Femur (tissue), 1 donor: Measurements from ENCODE around the gene GLO1.

Experiments used
- DNase-seq: peaks from one replicate; pipeline ENCODE4 v3.0.0-alpha.2; 2017

The GLO1 gene

DNA sequence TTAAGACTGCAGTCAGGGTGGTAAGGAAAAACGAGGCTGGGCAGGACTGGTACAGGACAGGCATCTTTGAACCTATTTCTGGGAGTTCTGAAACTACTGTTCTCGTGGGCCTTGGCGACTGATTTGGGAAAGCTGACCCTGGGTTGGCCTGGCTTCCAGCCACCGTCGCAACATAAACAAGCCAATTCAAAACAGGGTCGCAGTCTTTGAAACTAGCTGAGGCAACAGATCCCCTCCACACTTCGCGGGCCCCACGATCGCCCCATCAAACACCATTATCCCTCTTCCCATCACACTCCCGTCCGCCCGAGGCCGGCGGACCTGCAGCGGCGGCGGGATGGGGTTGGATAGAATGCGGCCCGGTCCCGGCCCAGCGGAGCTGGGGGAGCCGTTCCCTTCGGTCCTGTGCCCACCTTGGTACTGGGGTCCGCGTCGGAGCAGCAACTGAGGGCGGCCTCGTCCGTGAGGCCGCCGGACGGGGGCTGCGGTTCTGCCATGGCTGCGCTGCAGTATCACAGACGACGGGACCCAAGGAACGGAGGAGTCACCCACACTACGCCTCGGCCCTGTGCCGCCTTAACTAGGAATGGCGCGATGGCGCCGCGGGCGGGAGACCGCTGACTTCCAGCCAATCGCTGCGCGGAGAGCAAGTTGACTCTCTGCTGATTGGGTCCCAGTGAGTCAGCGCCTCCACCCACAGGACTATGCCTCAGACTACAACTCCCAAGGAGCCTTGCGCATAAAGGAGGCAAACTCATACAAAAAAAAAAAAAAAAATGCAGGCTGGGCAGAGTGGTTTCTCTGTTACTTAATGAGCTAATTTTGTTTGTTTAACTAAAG lies at the start of gene GLO1:
Gene GLO1 (minus strand): TSS at position 588 of the 840 bp plus-strand sequence. CDS start 91 bp downstream, at position 497.
- peak; percentile 99 for DNase-seq

- DNase-seq: no peak
These were observed 48.1 kb upstream of the GLO1 start for GRCh38 chr6:38750968-38751615.

- no peak for DNase-seq
These were observed 46.5 kb upstream of the GLO1 start for GRCh38 chr6:38749473-38749872.

- DNase-seq: no peak
These were observed 36.6 kb upstream of the GLO1 start for GRCh38 chr6:38739532-38739931.

GRCh38 chr6:38738261-38738660 lies 35.3 kb upstream of the GLO1 start:
- no peak for DNase-seq

- no peak for DNase-seq
These were observed 34.0 kb upstream of the GLO1 start for GRCh38 chr6:38736951-38737350.

DNA sequence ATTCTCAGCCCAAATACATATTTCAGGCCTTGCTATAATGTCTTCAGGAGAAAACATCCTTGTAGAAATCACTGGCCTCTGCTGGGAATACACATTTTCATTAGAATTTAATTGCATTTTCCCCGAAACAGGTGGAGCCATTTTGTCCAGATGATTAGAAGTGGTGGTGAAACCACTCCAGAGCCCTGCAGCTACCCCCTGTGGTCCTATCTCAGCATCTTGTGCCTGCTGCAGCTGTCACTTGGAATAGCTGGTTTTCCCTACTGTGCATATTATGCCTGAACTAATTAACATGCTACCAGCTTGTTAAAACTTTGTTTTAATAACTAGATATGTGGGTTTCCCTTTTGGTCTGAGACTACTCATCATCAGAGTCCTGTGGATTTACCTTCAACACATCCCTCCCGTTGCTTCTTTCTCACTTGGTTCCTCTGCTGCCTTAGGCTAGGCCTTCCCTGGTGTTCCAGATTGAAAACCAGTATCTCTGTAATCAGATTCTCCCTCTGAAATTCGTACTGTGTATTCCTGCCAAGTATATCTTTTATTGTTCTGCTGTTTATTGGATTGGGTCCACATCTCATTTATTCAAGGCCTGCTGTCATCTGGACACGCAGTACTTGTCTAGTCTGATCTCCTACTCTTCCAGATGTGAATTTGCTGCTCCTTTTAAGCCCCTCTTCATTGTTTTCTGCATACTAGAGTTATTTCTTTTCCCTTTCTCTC lies 27.4 kb upstream of the GLO1 start:
- DNase-seq: no peak

DNA sequence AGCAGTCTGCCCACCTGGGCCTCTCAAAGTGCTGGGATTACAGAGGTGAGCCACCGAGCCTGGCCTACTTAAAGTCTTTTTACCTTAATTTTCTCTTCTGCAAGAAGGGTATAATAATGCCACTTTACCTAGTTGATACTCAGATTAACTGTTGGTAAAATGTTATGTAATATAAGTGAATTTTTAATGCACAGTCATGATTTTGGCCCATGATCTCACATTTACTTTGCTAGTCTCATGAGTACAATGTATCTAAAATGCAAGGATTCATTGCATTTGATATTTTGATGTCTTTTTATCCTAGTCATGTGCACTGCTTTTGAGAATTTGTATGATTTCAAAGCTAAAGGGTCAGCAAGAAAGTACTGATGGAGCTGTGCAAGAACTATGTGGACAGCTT lies 25.3 kb upstream of the GLO1 start:
- DNase-seq: no peak

GRCh38 chr6:38725414-38726183 lies 22.7 kb upstream of the GLO1 start:
- no peak for DNase-seq

GRCh38 chr6:38724343-38724742 lies 21.4 kb upstream of the GLO1 start:
- no peak for DNase-seq

GRCh38 chr6:38723783-38724182 lies 20.8 kb upstream of the GLO1 start:
- no peak for DNase-seq

DNA sequence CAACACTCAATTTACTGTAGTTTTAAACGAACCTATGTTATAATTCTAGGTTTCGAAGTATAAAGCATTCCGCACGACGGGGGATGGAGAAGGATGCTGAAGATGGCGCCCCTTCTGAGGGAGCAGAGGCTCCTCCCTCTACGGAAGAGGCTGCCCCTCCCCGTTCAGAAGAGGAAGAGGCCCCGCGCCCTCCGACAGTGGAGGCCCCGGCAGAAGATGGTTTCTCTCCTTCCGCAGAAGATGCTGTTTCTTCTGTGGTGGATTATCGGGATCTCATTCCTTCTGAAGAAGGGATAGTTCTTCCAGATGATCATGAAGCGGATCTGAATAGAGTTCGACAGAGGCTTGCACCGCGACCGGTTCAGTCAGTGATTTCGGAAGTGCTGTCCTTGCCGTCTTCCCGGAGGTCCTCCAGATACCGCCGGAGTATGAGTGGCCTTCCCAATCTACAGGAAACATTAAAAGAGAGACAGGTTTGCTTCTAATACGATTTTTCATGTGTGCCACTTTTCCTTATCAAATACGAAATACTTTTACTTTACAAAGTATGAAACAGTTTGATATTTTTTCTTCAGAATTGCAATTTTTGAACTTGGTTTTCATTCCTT lies 19.9 kb upstream of the GLO1 start:
- no peak for DNase-seq

- no peak for DNase-seq
These were observed 19.1 kb upstream of the GLO1 start for GRCh38 chr6:38722038-38722437.

DNA sequence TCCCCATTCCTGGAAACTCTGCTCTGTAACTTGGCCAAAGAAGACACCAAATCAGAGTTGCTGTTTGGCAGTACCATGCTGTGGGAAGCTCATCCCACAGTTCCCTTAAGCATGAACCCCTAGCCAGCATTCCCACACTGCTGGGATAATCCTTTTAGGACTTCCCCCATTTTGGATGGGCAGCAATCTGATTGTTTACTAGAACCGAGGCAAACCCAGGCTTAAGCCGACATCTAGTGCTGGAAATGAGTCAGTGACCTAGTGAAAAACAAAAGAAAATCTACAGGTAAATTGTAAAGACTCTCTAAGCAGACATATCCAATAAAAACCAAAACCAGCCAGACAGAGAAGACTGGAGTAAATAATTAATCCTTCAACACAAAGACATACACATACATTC lies 17.4 kb upstream of the GLO1 start:
- DNase-seq: no peak

GRCh38 chr6:38719358-38719757 lies 16.4 kb upstream of the GLO1 start:
- no peak for DNase-seq

GRCh38 chr6:38716825-38717224 lies 13.9 kb upstream of the GLO1 start:
- DNase-seq: no peak

GRCh38 chr6:38715016-38715689 lies 12.2 kb upstream of the GLO1 start, which contains the start of gene DNAH8:
TSS of gene DNAH8 (plus strand) at chr6:38715311. CDS start at chr6:38722810, 7,499 bp downstream.
- no peak for DNase-seq

DNA sequence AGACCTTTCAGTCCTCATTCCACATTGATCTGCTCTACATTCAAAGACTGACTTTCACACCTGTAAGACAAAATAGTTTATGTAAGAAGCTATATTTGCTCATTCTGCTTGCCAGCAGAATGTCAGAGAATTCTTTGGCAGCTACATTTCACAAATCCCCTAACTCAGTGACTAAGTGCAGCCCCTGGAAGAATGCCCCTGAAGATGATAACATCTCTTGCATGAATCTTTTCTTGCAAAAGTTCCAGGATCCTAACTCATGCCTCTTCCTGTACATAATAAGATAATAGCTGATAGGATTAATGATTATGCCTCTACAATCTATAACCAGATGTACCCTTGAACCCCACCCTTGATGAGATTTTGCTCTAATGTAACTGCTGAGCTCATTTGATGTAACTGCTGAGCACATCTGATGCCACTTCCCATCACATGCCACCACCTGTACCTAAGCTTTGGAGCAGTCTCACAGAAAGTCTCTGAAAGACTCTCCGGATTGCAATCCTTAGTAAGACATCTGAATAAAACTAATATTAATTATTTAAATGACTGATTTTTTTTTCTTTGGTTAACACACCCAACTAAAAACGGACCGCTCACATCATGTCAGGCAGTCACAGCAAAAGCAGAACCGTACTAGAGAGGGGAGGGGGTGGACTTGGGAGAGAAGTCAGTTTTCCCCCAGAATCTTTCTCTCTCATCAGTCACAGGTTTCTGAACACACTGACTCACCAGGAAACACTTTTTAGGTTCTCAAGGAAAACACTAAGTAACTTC lies 11.5 kb upstream of the GLO1 start:
- DNase-seq: no peak

DNA sequence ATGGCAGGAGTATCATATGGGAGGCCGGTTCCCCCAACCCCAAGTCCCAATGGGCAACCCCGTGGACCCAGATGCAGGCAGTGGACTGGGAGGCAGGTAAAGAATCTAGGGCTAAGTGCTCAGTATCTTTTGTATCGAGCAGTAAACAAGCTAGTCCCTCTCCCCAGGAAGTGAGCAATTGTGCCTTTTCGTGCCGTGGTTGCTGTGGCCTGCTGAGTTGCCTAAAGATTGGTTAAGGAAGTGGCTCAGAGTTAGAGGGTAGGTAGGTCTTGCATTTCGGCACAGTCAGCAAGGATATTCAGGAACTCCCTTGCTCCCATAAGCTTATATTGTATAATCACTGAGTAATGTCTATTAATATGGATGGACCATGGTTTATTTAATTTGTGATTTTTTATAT lies 10.9 kb upstream of the GLO1 start:
- DNase-seq: no peak

DNA sequence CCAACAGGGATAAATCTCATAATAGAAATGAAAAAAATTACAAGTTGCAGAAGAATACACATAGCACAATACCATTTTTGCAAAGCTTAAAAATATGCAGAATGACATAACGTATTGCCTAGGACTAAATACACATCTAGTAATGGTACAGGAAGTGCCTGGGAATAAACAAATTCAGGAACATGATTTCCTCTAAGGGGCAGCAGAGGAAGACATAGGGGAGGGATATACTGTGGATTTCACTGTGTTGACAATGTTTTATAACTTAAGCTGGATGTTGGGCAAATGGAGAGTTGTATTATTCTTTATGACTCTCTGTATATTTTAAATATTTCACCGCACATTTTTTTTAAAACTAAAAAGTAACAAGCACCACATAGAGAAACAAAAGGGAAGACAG lies 5.6 kb upstream of the GLO1 start:
- no peak for DNase-seq

GRCh38 chr6:38705924-38706323 lies 3.0 kb upstream of the GLO1 start:
- no peak for DNase-seq
